NK-92 (cell line): ENCODE results near the gene TGM5.

Source experiments
- DNase-seq: peaks from one replicate; lab custom pipeline; 2025; ENCODE audit not compliant: unreplicated experiment; lab: John Stamatoyannopoulos, UW

The TGM5 gene

GRCh38 chr15:43219929-43220928 lies 46.5 kb downstream of the TGM5 start:
- DNase-seq: no peak

GRCh38 chr15:43218908-43219706 lies 47.6 kb downstream of the TGM5 start:
- no peak for DNase-seq

DNA sequence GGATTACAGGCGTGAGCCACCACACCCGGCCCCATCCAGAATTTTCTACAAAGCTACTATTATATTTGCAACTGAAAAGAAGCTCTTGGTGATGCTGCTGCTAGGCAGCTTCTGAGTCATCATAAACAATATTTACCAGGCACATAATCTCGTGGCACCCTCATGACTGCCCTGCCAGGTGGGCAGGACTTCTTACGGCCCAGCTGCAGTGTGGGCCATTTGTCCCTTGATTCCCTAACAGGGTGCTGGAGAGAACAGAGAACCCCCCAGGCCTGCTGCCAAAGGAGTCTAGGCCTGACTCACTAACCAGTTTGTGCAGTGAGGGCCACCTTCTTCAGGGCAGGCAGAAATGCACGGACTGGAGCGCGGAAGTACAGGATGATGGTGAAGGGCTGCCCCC lies 50.8 kb downstream of the TGM5 start:
- no peak for DNase-seq

DNA sequence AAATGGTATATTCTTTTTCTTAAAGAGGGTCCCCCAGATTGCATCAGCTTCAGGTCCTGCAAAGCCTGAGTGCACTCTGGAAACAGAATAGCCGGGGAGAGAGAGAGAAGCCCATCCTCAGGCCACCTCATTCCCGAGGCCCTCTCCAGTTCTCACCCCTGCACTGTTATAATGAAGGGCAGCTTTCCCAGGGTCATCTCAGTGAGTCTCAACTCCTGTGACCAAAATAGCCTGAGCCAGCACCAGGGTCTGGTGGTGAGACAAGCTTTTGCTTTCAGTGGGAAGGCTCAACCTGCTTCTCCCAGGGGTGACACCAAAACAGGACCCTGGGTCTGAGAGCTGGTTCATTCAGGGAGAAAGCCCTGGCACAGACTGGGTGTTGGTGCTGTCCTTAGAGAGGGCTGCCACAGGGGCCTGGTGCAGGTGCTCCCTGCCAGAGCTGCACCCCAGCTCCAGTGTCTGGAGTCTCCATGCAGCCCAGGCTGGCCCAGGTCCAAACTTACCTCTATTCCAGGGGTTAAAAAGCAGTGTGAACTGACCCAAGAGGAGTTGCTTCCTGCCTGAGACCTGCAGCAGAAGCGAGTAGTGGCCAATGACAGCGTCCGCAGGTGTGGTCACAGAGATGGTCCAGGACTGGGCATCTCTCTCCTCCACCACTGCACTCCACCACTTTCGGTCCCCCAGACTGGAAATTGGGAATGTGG lies 52.0 kb downstream of the TGM5 start:
- no peak for DNase-seq

DNA sequence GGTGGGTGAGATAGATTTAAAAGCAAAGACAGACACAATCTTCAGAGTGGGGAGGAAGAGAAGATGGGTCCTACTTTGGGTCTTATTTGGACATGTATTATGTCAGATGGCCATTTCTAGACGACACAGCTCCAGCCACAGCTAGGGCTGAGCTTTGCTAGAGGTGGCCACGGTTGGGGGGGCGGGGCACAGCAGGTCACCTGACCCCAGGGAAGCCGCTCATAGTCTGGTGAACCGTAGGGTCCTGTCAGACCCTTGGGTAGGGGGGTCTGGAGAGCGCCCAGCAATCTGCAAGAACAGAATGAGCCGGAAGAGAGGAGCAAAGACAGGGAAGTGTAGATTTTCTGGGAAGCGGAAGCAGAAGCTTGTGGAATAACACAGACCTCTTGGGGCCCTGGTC lies 52.6 kb downstream of the TGM5 start:
- no peak for DNase-seq

DNA sequence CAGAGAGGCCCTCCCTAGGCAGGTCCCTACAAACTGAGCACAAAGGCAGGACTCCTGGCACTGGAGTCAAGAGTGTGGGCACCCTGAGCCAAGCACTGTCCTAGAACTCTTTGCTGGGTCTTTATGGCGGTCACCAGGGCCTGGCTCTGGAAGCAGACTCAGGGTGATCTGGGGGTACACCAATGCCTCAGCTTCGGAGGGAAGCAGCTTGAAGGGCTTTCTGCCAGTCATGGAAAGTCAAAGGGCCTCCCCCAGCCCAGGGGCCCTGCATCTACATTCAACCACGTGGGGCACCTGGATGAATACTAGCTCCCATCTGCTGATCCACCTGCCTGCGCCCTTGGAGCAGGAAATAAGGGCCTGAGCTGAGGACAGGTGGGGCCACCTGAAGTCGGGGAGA lies 53.3 kb downstream of the TGM5 start:
- no peak for DNase-seq

GRCh38 chr15:43212951-43213350 lies 53.8 kb downstream of the TGM5 start:
- DNase-seq: no peak

DNA sequence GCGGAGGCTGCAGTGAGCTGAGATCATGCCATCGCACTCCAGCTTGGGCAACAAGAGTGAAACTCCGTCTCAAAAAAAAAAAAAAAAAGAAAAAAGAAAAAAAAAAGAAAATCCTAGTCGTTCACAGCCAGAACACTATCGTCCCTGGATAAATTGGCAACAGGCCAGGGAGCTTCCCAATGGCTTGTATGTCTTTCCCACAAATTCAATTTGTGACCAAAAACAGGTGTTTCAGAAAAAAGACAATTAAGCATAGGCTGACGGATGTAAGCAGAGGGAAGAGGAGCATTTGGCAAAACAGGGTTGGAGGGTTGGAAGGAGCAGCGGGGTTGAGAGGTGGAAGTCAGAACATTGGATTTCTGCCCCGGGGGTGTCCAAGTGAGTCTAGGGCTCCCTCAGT lies 54.4 kb downstream of the TGM5 start:
- DNase-seq: no peak

GRCh38 chr15:43211224-43211735 lies 55.4 kb downstream of the TGM5 start:
- no peak for DNase-seq

GRCh38 chr15:43210807-43211206 lies 55.9 kb downstream of the TGM5 start:
- no peak for DNase-seq

GRCh38 chr15:43210172-43210745 lies 56.5 kb downstream of the TGM5 start:
- DNase-seq: no peak

- no peak for DNase-seq
These were observed 57.5 kb downstream of the TGM5 start for GRCh38 chr15:43209059-43209824.

GRCh38 chr15:43208052-43209002 lies 58.4 kb downstream of the TGM5 start:
- DNase-seq: no peak

- DNase-seq: no peak
These were observed 59.7 kb downstream of the TGM5 start for GRCh38 chr15:43207024-43207423.

DNA sequence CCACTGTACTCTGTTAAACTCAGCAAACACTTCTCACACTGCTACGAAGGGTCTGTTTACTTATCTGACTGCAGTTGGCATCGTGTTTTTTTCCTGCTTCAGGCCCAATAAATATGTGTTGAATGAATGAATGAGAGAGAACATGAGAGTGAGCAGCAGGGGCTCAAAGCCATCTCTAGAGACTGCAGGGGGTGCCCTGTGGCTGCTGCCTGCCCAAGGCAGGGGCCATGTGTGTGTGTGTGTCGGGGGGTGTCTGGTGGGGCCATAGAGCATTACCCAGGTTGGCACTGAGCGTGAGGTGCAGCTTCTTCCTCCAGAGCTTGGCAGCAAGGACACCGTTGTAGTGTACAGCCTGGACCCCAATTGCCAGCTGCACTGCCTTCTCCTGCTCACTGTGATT lies 60.7 kb downstream of the TGM5 start:
- DNase-seq: no peak

DNA sequence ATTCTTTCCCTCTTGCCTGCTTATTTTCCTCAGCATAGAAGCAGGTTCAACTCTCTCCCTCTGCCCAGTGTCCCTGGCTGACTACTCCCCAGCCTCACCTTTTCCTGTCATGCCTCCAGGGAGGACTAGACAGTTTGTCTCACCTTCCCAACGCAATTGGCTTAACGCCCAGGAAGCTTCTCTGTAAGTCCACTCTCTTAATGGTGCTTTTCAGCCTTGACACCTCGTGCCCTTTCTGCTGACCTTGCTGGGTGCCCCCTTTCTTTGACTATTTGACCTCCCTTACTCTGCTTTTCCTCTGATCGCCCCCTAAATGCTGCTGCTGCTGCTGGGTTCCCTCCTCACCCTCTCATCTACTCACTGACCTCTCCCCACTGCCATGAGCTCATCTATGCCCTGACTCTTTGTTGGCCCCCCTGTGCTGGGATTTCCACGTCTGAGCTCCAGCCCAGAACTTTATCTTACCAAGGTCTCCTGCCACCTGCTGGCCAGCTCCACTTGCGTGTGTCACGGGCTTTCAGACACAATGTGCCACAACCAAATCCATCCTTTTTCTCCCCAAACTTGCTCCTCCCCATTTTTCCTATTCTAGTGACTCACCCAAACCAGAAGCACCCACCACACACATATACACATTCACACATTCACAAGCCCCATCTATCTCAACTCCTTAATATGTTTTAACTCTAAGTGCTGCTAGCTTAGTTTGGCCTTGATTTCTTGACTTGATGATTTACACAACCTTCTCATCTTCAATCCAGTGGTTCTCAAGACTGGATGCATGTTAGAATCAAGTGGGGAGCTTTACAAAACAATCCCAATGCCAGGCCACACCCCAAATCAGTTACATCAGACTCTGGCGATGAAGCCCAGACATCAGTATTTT lies 62.5 kb downstream of the TGM5 start:
- no peak for DNase-seq

DNA sequence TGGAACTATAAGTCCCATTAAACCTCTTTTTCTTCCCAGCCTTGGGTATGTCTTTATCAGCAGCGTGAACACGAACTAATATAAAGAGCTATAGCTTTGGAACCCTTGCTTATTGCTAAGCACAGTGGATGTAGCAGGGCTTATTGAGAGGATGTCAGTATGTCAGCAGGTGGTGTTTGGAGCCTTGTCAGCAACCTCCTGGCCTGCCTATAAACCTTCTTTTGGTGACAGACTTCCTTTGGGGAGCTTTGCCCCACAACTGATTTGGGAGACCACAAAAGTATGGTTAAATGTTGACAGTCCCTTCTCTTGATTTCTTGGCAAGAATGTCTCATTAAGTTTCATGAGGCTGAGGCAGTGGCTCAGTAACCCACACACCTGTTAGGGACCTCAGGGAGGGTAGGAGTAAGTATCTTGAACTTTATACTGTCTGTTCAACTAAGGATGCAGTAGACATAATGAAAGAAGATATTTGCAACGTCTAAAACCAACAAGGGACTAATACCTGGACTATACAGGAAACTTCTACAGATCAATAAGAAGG lies 66.7 kb downstream of the TGM5 start:
- no peak for DNase-seq

- no peak for DNase-seq
These were observed 67.7 kb downstream of the TGM5 start for GRCh38 chr15:43198992-43199391.
